Measurements from ENCODE around the gene MRTFB.

- TF ChIP-seq CTCF (IDR thresholded peaks at IDR 0.05) (no peak), POLR2A (IDR thresholded peaks at IDR 0.05) (no peak)
Observed at GRCh38 chr16:14175086-14175485, 104.0 kb downstream of the MRTFB start.
